Stimulated activated CD8-positive, alpha-beta memory T cell treated with anti-CD3 and anti-CD28 coated beads, Interleukin-7, amount 100 ng/mL, for 48 hours (primary cell): ENCODE measurements around the gene PTPRU.

Source experiments
- DNase-seq, 2 donors: peaks; one replicate each; pipeline ENCODE4 v3.0.0-alpha.2; 2020; ENCODE audit warnings: low read depth in 1 of 2; ENCODE audit errors: extremely low read depth in 1 of 2

The PTPRU gene

GRCh38 chr1:29329022-29329775, 92.9 kb downstream of the PTPRU start:
- no peak for DNase-seq

- no peak for DNase-seq
Observed at GRCh38 chr1:29330089-29330488, 93.8 kb downstream of the PTPRU start.

- DNase-seq = no peak
Observed at GRCh38 chr1:29330856-29331255, 94.5 kb downstream of the PTPRU start.

- DNase-seq = no peak
Observed at GRCh38 chr1:29331309-29331708, 95.0 kb downstream of the PTPRU start.

- no peak for DNase-seq
Observed at GRCh38 chr1:29331729-29332128, 95.4 kb downstream of the PTPRU start.

GRCh38 chr1:29332204-29332603, 95.9 kb downstream of the PTPRU start:
- DNase-seq = no peak

- DNase-seq = no peak
Observed at GRCh38 chr1:29333008-29333407, 96.7 kb downstream of the PTPRU start.

- no peak for DNase-seq
Observed at GRCh38 chr1:29335573-29335972, 99.3 kb downstream of the PTPRU start.

- no peak for DNase-seq
Observed at GRCh38 chr1:29338908-29339575, 102.7 kb downstream of the PTPRU start.

- no peak for DNase-seq
Observed at GRCh38 chr1:29341936-29342335, 105.6 kb downstream of the PTPRU start.

GRCh38 chr1:29342351-29342750, 106.0 kb downstream of the PTPRU start:
- DNase-seq = no peak

GRCh38 chr1:29342983-29343382, 106.7 kb downstream of the PTPRU start:
- DNase-seq = no peak

GRCh38 chr1:29343476-29343875, 107.2 kb downstream of the PTPRU start:
- no peak for DNase-seq

- DNase-seq = no peak
Observed at GRCh38 chr1:29343908-29344307, 107.6 kb downstream of the PTPRU start.

GRCh38 chr1:29344336-29344735, 108.0 kb downstream of the PTPRU start:
- no peak for DNase-seq

GRCh38 chr1:29346576-29346975, 110.3 kb downstream of the PTPRU start:
- no peak for DNase-seq

GRCh38 chr1:29349871-29350491, 113.7 kb downstream of the PTPRU start:
- no peak for DNase-seq

- DNase-seq = no peak
Observed at GRCh38 chr1:29352719-29353420, 116.5 kb downstream of the PTPRU start.

- no peak for DNase-seq
Observed at GRCh38 chr1:29354511-29355098, 118.3 kb downstream of the PTPRU start.

- DNase-seq = no peak
Observed at GRCh38 chr1:29355375-29355774, 119.1 kb downstream of the PTPRU start.

- no peak for DNase-seq
Observed at GRCh38 chr1:29356663-29357062, 120.3 kb downstream of the PTPRU start.
